ENCODE data around the gene MTREX.

MTREX gene

DNA sequence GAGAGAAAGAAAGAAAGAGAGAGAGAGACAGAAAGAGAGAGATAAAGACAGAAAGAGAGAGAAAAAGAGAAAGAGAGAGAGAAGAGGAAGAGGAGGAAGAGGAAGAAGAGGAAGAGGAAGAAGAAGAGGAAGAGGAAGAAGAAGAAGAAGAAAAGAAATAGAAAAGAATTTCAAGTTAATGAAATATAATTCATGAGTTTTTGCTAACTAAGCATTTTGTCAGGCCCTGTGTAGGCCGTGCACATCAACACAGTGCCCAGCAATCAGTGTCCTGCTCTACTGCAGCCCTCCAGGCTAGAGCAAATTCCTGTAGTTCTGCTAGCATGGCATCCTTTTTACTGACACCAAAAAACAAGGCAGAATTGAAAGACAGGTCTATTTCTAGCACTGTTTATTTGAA is 164.9 kb downstream of the MTREX start:
- no peak for DNase-seq (ENCODE audit: low spot score)

Data from kidney tubule cell (primary cell).